Body of pancreas (tissue), 4 donors: Measurements from ENCODE around the gene ST3GAL3. TPM values are rescaled to one million over a fixed set of nuclear protein-coding genes. Genes with fewer than 3 reads are reported as not detected.

Experiments
- ATAC-seq: fragments of 150-250 bp; one replicate; pipeline ENCODE4 v1.9.1; 2016
- DNase-seq, 4 donors: peaks; one replicate each; pipeline ENCODE4 v3.0.0-alpha.2; 2019
- H3K27ac ChIP-seq, 4 donors: fragments of 200-600 bp; sonication (generic); 1 replicate in 3 of 4; 2 replicates in 1 of 4; pipeline versions ENCODE4 v1.5.1 to v1.6.1; 2016 to 2019; ENCODE audit warnings: mild to moderate bottlenecking in 1 of 4, mixed read lengths in 1 of 4, moderate library complexity in 1 of 4
- H3K27me3 ChIP-seq, 2 donors: fragments of 200-600 bp; sonication (generic); one replicate each; pipeline ENCODE4 v1.6.0; 2016; ENCODE audit warnings: mild to moderate bottlenecking in 1 of 2
- H3K36me3 ChIP-seq, 2 donors: fragments of 200-600 bp; sonication (generic); replicated peaks in 1 of 2; 2 replicates each; pipeline ENCODE4 v1.5.1; 2016; ENCODE audit warnings: low read depth in 2 of 2; ENCODE audit not compliant: insufficient read depth in 1 of 2
- H3K4me1 ChIP-seq: fragments of 200-600 bp; sonication (generic); one replicate; pipeline ENCODE4 v1.6.0; 2016
- H3K4me3 ChIP-seq, 2 donors: fragments of 200-600 bp; sonication (generic); 1 replicate in 1 of 2; 2 replicates in 1 of 2; pipeline ENCODE4 v1.5.1; 2016 to 2019
- H3K9me3 ChIP-seq, 3 donors: fragments of 200-600 bp; sonication (generic); 1 replicate in 2 of 3; 2 replicates in 1 of 3; pipeline ENCODE4 v1.5.1; 2016
- CTCF ChIP-seq, 7 experiments: fragments of 450-650 bp in 4 of 7; fragments of 200-600 bp in 3 of 7; sonication (generic) in 3 of 7; IDR thresholded peaks; one replicate each; pipeline ENCODE4 v1.5.1; 2016 to 2019; ENCODE audit warnings: antibody characterized with exemption in 7 of 7
- POLR2A ChIP-seq, 3 donors: fragments of 450-650 bp; IDR thresholded peaks; one replicate each; pipeline ENCODE4 v1.6.1; 2016; ENCODE audit warnings: antibody characterized with exemption in 3 of 3, mild to moderate bottlenecking in 2 of 3
- WGBS, 2 donors: methylation state at CpG; one replicate each; pipeline ENCODE4 v1.1.5; 2017; 5-methylcytosine and 5-hydroxymethylcytosine counted together
- intact Hi-C: fragments of 100-400 bp; cut with DNase I; formaldehyde crosslinking; loops from one replicate; pipeline ENCODE4 v1.15.1; 2023
- total RNA-seq, 2 donors: library from RNA; depleted of rRNA; stranded (reverse); fragments of >200 nt; gene quantifications; one replicate each; pipeline ENCODE4 v1.1.0, GENCODE V29; 2016

The ST3GAL3 gene
- total RNA-seq, 2 donors from 2014 or later = 14.5 to 15.2 TPM

- H3K27me3 ChIP-seq = no peaks in the 10 kb centered on the region
- no peak overlapping the region for H3K4me3 ChIP-seq
- peak; percentile 93 for ATAC-seq
- WGBS, 2 donors = 1 to 2% methylated on average over 4 of the region's 4 CpGs
- TF ChIP-seq CTCF (IDR thresholded peaks at IDR 0.05) (peak; percentile 43 to 94 (median 88)), POLR2A (IDR thresholded peaks at IDR 0.05) (no peak)
- no peaks in the 10 kb centered on the region for H3K9me3 ChIP-seq
- no peaks in the 10 kb centered on the region for H3K4me1 ChIP-seq
- no peak overlapping the region for H3K27ac ChIP-seq
- H3K36me3 ChIP-seq = no peaks in the 10 kb centered on the region
- DNase-seq = peak; percentile 69 to 86 (median 77)
- intact Hi-C loops = loop anchor here (10.0 kb wide), 2 partner anchors 171 to 291 kb away; partner anchors contain the start of gene ARTN
Observed at GRCh38 chr1:43763497-43763973, 56.2 kb downstream of the ST3GAL3 start.

- DNase-seq (no peak), ATAC-seq (no peak)
- intact Hi-C loops = loop anchor here (10.0 kb wide), 2 partner anchors 170 to 290 kb away; partner anchors contain the start of gene ARTN
- H3K36me3 ChIP-seq = no peaks in the 10 kb centered on the region
- no peaks in the 10 kb centered on the region for H3K4me1 ChIP-seq
- H3K4me3 ChIP-seq = no peak overlapping the region
- WGBS, 2 donors = 88 to 95% methylated on average over 6 of the region's 6 CpGs
- TF ChIP-seq CTCF (IDR thresholded peaks at IDR 0.05) = no peak
- no peak for TF ChIP-seq POLR2A (IDR thresholded peaks at IDR 0.05)
- no peak overlapping the region for H3K27ac ChIP-seq
- no peaks in the 10 kb centered on the region for H3K27me3 ChIP-seq
- no peaks in the 10 kb centered on the region for H3K9me3 ChIP-seq
Observed at GRCh38 chr1:43764581-43764980, 57.2 kb downstream of the ST3GAL3 start.

GRCh38 chr1:43766086-43766784 lies 58.9 kb downstream of the ST3GAL3 start:
- TF ChIP-seq CTCF (IDR thresholded peaks at IDR 0.05) (no peak), POLR2A (IDR thresholded peaks at IDR 0.05) (no peak)
- intact Hi-C loops = loop anchor here (10.0 kb wide), 2 partner anchors 169 to 289 kb away; partner anchors contain the start of gene ARTN
- Histone ChIP-seq H3K4me3 (no peak overlapping the region), H3K4me1 (no peaks in the 10 kb centered on the region), H3K27ac (no peak overlapping the region), H3K27me3 (no peaks in the 10 kb centered on the region), H3K36me3 (no peaks in the 10 kb centered on the region), H3K9me3 (no peaks in the 10 kb centered on the region)
- DNase-seq (no peak), ATAC-seq (no peak)
- 66 to 79% methylated on average over 8 of the region's 8 CpGs for WGBS, 2 donors

GRCh38 chr1:43766818-43767525 lies 59.6 kb downstream of the ST3GAL3 start:
- H3K4me1 ChIP-seq = no peaks in the 10 kb centered on the region
- no peak overlapping the region for H3K4me3 ChIP-seq
- no peaks in the 10 kb centered on the region for H3K36me3 ChIP-seq
- 81 to 86% methylated on average over 5 of the region's 5 CpGs for WGBS, 2 donors
- no peak for TF ChIP-seq POLR2A (IDR thresholded peaks at IDR 0.05)
- TF ChIP-seq CTCF (IDR thresholded peaks at IDR 0.05) = no peak
- no peaks in the 10 kb centered on the region for H3K9me3 ChIP-seq
- no peak overlapping the region for H3K27ac ChIP-seq
- intact Hi-C loops = loop anchor here (10.0 kb wide), 2 partner anchors 168 to 288 kb away; partner anchors contain the start of gene ARTN
- H3K27me3 ChIP-seq = no peaks in the 10 kb centered on the region
- no peak for ATAC-seq
- no peak for DNase-seq
